Right hindlimb (tissue), 1 donor: ENCODE measurements around the gene PIK3R2.

Experiments used
- DNase-seq: peaks from one replicate; pipeline ENCODE4 v3.0.0-alpha.2; 2018

PIK3R2 gene

DNA sequence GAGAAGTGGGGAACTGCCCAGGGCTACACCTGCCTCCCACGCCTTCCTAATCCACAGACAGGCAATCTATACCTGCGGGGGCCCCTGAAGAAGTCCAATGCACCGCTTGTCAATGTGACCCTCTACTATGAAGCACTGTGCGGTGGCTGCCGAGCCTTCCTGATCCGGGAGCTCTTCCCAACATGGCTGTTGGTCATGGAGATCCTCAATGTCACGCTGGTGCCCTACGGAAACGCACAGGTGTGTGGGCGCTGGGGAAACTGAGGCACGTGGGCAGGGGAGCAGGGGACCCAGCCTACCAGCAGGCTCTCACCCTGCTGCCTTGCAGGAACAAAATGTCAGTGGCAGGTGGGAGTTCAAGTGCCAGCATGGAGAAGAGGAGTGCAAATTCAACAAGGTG is 22.0 kb downstream of the PIK3R2 start:
- no peak for DNase-seq

DNA sequence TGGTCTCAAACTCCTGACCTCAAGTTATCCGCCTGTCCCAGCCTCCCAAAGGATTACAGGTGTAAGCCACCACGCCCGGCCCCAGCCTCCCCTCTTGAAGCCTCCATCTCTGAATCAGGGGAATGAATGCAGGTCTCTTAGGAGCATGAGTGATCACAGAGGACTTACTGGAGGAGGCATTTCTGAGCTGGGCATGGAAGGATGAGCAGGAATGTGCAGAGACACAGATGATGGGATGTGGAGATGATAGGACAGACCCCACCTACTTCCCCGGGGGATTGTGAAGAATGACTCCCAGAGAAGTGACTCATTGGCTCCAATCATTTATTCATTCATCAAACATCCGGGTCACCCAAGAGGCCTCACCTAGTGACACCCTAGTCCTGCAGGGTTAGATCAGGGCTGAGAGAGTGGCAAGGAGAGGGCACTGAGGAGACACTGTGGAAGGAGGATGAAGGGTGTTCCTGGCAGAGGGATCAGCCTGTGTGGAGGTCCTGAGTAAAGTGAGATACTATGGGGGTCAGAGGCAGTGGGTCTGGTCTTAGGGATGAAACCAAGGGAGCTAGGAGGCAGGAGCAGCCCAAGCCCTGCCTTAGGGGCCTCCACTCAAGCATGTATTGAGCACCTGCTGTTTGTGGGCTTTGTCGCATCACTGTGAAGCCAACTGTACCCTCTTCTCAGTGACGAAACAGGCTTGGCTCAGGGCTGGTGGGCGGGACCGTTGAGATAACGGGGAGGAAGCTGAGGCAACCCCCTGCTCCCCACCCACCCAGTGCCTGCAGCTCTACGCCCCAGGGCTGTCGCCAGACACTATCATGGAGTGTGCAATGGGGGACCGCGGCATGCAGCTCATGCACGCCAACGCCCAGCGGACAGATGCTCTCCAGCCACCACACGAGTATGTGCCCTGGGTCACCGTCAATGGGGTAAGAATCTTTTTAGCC is 23.7 kb downstream of the PIK3R2 start:
- DNase-seq, result no peak

DNA sequence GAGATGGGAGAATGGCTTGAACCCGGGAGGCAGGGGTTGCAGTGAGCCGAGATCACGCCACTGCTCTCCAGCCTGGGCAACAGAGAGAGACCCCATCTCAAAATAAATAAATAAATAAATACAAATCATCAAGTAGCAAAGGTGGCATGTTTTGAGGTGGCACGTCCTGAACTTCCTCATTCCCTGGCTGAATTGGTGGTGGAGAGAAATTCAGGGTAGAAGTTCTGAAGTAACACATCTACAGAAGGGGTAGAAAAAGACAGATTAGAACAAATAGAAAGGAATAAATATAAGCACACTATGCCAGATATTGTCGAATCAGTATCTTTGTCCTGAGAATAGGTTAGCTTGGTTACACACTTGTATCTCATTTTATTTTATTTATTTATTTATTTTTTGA is 27.0 kb downstream of the PIK3R2 start:
- no peak for DNase-seq

DNA sequence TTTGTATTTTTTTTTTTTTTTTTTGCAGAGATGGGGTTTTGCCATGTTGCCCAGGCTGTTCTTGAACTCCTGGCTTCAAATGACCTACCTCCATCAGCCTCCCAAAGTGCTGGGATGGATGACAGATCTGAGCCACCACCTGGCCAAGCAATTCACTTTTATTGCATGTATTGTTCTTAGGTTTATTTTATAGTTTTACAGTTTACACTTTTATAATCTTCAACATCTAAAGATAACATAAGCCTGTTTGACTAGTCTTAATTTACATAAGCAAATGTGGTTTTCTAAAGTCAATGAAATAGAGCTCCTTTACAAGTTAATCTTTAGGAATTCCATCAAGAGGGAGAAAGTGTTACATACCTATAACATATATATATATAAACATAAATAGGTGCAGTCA is 30.6 kb downstream of the PIK3R2 start:
- DNase-seq, result no peak

DNA sequence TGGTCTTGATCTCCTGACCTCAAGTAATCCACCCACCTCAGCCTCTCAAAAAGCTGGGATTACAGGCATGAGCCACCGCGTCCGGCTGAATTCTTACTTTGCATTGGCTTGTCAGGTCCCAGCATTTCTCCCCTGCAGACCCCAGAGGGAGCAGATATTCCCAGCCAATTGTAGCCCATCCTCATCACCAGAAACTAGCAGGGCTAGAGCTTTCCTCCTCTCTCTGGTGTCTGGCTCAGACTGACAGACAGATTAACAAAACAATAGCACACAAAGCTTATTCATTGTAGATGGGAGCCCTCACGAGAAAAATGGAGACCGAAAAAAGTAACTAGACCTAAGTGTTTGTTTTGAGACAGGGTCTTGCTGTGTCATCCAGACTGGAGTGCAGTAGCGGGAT is 32.6 kb downstream of the PIK3R2 start:
- no peak for DNase-seq

DNA sequence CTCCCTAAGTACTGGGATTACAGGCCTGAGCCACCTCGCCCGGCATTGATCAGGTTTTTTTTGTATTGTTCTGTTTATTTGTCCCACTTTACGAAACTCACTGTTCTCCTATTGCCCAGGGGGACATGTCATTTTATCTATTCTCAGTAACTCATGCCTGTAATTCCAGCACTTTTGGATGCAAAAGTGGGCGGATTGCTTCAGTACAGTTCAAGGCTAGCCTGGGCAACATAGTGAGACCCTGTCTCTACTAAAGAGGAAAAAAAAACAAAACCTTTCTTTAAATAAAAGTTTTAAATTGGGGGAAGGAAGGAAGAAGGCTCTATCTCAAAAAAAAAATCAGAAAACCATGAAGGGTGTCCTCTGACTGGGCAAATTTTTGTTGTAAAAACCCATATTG is 37.3 kb downstream of the PIK3R2 start:
- no peak for DNase-seq

DNA sequence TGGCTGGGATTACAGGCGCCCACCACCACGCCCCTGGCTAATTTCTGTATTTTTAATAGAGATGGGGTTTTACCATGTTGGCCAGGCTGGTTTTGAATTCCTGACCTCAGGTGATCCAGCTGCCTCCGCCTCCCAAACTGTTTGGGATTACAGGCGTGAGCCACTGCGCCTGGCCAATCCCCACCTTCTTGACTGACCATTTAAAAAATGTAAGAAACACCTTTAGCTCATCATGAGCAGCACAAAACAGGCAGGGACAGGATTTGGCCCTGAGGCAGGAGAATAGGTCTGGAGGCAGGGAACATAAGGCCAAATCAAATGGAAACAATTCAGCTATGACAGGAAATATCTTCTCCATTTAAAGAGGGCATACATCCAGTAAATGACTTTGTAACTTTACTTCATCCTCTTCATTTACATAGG is 38.7 kb downstream of the PIK3R2 start:
- no peak for DNase-seq

DNA sequence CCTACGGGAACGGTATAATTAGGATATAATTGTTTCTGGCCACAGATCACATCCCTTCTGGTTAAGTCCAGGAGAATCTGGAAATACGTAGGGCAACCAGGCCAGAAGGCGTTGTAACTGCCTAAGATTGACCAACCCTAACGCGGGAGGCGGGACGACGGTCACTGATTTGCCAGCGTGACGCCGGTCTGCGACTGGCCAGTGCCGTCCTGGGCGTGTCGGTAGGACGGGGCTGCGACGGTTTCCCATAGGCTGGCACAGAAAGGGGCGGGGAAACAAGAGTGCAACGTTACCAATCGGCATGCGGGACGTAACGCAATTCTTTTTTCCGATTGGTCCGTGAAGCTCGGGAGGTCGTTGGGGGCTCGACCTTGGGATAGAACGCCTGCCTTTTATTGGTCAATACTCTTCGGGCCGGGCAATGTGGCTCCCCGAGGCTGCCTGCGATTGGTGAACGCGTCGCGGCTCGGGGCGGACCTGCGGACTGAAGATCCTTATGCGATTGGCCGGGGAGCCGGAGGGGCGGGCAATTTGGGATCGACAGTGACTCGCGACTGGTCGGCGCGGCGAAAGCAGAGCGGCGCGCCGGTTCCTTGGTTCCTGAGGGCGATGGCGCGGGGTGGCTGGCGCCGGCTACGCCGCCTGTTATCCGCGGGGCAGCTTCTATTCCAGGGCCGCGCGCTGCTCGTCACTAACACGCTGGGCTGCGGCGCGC is 39.9 kb downstream of the PIK3R2 start, which contains the start of gene MPV17L2:
MPV17L2 (plus strand) TSS at position 546 of the 715 bp plus-strand sequence; CDS start at position 610, 64 bp downstream.
- DNase-seq, result peak; percentile 100

DNA sequence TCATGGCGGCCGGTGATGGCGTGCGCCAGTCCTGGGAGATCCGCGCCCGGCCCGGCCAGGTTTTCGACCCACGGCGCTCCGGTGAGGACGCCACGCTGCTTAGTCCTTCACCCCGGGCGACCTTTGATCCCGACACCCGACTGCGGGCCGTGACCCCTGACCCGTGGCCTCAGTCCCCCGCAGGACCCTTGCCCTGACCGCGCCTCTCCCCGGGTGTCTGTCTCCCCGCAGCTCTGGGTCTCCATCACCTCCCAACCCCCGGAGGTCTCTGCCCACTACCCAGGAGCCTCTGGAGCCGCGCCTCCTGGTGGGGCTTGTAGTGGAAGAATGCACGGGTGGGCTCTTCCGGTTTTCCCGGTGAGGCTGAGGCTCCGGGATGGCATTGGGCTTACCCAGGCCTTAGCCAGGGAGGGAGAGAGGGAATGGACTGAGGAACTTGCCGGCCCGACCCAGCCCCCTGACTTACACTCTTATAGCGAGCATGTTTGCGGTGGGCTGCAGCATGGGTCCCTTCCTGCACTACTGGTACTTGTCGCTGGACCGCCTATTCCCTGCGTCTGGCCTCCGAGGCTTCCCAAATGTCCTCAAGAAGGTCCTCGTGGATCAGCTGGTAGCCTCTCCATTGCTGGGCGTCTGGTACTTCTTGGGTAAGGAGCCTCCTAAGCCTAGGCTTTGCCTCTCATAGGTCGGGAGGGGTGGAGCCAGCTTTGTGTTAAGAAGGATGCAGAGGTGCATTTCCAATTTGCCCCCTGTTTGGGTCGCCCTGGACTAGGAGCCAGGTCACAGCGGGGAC is 40.6 kb downstream of the PIK3R2 start:
- peak; percentile 38 for DNase-seq

DNA sequence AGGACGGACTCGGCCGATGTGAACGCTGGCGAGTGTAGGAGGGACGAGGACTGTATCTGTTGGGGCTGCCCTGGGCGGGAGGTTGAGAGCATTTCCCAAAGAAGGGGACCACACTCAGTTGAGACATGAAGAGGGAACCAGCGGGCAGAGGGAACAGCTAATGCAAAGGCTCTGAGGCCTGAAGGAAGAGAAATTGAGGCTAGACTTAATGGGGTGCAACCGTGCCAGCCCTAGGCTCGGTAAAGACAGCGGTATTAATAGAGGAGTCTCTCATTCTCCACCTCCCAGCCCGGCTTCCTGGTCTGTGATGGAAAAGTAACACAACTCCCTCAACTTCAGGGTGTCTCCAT is 41.2 kb downstream of the PIK3R2 start:
- no peak for DNase-seq

DNA sequence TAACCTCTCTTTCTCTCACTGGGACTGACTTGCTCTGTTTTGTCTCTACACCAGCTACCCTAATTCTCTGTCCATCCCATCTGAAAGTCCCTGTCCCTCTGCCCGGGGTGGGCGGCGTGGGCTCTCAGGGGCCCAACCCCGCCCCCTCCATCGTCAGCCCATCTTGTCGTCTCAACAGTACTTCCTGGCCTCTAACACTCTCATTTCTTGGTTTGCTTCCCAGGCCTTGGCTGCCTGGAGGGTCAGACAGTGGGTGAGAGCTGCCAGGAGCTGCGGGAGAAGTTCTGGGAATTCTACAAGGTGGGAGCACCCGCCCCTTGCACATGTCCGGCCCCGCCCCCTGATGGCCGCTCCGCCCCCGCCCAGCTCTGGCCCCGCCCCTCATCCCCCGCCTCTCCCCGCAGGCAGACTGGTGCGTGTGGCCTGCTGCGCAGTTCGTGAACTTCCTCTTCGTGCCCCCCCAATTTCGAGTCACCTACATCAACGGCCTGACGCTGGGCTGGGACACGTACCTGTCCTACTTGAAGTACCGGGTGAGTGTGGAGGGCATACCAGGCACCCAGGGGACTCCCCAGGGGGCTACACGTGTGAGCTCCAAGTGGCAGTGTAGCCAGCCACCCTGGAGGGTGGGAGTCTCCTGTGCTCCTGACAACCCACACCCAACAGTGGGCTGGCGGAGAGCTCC is 41.7 kb downstream of the PIK3R2 start:
- DNase-seq, result peak; percentile 54

DNA sequence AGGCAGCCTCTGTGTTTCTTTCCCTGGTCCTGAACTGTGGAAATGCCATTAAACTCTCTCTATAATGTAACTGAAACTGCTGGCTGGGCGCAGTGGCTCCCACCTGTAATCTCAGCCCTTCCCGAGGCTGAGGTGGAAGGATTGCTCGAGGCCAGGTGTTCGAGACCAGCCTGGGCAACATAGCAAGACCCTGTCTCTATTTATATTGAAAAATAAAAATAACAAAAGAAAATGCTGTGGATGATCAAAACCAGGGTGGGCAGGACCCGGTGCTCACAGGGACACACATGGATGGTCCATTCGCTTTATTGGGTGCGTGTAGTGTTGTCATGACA is 43.5 kb downstream of the PIK3R2 start:
- no peak for DNase-seq

DNA sequence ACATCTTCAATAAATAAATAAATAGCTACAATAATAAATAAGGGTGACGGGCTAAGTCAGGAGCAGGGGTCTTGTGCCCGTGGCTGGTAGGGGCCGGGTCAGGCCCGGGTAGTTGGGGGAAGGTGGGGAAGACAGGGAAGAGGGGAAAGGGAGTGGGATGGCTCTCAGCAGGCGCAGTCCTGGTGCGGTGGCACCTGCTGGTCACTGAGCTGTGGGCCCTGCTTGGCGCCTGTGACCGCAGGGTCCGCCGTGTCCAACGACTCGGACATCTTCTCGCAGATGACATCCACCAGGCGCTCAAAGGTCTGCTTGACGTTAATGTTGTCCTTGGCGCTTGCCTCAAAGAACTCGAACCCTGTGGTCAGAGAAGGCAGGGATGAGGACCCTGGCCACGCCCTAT is 44.3 kb downstream of the PIK3R2 start:
- no peak for DNase-seq

DNA sequence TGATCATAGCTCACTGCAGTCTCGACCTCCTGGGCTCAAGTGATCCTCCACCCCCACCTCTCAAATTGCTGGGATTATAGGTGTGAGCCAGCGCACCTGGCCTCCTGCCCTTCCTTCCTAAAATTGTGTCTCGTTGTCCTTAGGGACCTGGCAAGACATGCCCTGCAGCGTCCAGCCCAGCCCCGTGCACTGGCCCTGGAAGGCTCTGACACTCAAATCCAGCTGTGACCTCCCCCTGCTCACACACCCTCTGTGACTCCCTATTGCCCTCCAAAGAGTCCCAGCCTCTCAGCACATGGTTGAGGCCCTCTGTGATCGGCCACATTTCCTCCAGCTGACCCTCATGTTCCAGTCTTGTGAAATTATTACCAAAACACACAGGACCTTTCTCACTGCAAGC is 45.0 kb downstream of the PIK3R2 start:
- no peak for DNase-seq

DNA sequence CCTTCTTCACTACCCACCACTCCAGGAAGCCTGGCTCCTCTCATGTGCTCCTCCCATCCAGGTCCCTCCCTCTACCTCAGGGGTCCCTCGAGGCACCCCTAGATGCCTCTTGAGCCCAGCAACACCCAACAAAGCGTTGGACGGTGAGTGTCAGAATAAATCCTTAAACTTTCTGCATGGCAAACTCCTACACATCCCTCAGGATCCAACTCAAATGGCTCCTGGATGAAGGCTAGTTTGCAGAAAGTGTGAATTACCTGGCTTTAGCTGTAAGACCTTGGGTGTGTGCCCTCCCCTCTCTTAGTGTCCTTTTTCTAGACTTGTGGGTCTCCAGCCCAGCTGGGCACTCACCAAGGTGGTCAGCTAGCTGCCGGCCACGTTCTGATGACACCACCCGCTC is 45.4 kb downstream of the PIK3R2 start:
- no peak for DNase-seq

DNA sequence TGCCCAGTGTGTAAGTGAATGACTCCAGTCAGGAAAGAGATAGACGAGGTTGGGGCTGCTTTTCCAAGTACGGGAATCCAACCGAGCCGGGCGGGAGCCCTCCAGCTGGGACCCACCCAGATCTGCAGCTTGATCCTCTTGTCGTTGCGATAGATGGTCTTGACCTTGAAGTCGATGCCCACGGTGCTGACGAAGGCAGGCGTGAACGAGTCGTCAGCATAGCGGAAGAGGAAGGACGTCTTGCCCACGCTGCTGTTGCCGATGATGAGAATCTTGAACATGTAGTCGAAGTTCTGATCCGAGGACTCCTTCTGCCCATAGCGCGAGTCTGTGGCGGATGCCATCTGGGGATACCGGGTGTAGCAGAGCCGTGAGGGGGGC is 49.4 kb downstream of the PIK3R2 start:
- DNase-seq, result no peak

DNA sequence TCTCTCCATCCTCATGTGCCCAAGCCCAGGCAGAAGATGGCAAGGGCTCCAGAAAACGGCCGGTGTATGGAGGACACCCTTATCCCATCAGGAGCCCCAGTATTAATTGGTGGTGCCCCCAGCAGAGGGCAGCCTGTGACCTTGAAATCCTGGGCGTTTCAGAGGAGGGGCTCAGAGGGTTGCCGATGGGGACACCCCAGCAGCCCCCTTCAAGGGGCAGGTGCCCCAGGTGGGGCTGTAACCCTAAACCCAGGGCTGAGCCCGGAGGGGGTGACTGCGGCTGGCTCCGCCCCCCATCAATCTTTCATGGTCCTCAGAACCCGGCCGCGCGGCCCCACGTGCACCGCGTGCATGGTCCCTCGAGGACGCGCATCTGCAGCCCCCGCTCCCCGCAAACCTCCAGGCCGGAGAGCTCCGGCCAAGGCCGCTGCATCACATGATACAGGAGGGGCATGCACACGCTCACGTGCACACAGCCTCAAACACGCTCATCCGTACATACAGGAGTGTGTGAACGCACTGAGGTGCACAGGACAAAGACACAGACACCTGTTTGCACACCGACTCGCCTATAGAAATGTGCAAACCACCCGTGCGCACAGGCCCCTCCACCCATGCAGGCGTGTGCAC is 49.9 kb downstream of the PIK3R2 start:
- DNase-seq, result no peak

DNA sequence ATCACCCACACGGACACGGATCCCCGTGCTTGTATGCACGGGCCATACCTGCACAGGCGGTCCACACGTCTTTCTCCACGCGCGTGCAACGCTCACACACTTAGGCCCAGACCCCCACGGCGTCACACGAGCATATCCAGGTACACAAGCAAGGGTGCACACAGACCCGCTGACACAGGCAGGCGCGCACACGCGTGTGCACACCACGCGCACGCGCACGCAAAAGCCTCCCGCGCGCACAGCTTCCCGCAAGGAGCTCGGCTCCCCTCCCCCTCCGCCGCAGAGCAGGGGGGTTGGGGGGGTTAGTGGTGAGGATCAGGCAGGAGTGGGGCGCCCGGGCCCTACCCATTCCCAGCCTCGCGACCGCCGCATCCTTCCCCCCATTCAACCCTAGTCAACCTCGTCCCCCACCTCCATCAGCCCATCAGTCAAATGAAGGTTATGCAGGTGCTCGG is 50.5 kb downstream of the PIK3R2 start:
- no peak for DNase-seq

DNA sequence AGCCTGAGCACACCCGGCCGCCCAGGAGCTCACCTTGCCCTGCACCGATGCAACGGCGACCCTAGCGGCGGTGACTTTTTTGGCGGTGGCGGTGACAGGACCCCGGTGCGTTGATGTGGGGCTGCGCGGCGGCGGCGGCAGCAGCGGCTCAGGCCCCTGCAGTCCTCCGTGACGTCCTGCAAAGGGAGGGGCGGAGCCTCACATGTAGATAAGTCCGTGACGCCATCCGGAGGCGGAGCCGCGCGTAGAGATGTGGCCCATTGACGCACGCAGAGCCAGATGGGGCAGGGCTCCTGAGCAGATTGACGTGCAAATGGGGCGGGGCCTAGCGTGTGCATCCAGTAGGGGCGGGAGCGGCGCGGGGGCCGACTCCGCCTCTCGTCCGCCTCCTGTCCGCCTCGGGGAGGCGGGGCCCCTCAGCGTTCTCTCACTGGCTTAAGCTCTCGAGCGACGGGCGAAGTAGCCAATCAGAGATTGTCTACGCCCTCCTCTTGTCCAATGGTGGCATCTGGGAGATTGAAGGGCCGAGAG is 51.0 kb downstream of the PIK3R2 start, which contains the start of gene RAB3A:
RAB3A (minus strand) TSS at position 180 of the 531 bp plus-strand sequence. CDS start 1,302 bp downstream, outside the sequence.
- DNase-seq, result peak; percentile 100

DNA sequence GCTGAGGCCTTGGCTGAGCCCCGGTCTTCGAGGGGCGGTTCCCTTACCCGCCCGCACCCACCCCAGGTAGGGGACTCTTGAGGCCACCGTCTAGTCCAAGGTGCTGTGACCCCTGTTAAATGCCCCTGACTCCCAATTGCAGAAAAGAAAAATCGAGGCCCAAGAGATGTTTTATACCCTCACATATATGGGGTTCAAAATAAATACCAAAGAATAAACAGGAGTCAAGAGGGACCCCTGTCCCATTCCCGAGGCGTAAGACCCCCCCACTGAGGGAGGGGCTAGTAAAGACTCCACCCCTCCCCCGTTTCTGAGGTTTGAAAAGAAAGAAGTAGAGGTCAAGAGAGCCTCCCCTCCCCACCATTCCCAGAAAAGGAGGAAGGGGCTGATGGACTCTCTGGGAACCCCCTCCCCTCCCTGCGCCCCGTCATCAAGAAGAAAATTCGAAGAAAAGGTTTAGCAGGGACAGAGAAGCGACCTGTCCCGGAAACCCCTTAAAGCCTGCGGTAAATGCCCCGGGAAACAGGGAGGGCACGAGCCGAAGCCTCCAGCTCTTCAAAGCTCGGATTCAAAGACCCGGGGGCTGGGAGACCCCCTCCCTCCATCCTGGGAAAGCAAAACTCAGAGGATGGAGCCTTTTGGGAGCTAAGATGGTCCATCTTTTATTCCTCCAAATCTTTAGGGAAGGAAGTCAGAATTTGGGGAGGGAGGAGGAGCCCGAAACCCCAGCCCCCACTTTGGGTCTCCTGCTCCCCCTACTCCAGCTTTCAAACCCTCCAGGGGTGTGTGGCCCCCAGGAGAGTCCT is 51.6 kb downstream of the PIK3R2 start:
- DNase-seq, result peak; percentile 86
